K562 (cell line): ENCODE results near the gene HTRA3.

Experiments
- BHLHE40 ChIP-seq: IDR thresholded peaks from 2 replicates; pipeline ENCODE4 v1.6.1; 2011; ENCODE audit warnings: low read length, improper control_type of control experiment
- GABPB2 ChIP-seq: fragments of 250-450 bp; sonication (Bioruptor Pico); conservative IDR thresholded peaks from 2 replicates; pipeline ENCODE4 v1.5.1; 2021; ENCODE audit warnings: mild to moderate bottlenecking
- ILK ChIP-seq: fragments of 450-650 bp; IDR thresholded peaks from 2 replicates; pipeline ENCODE4 v1.6.1; 2016; ENCODE audit warnings: missing genetic modification characterization, low read depth, mild to moderate bottlenecking, missing compliant biosample characterization, moderate library complexity, borderline replicate concordance
- KDM5B ChIP-seq: fragments of 200-600 bp; sonication (generic); IDR thresholded peaks from 2 replicates; pipeline ENCODE4 v1.6.1; 2012; ENCODE audit warnings: low read depth, mild to moderate bottlenecking, moderate library complexity, low read length, control low read depth, inconsistent platforms; ENCODE audit not compliant: insufficient replicate concordance
- TAF1 ChIP-seq: IDR thresholded peaks from 2 replicates; pipeline ENCODE4 v1.6.1; 2011; ENCODE audit warnings: mild to moderate bottlenecking, low read length, moderate library complexity; ENCODE audit not compliant: insufficient read depth, control insufficient read depth, severe bottlenecking; ENCODE audit errors: extremely low read depth
- ZZZ3 ChIP-seq: fragments of 450-650 bp; IDR thresholded peaks from 2 replicates; pipeline ENCODE4 v1.6.1; 2016; ENCODE audit warnings: antibody characterized with exemption, mild to moderate bottlenecking, moderate library complexity
- TF ChIP-seq, protein P1 (sequence below), 3 experiments: IDR thresholded peaks in 2 of 3; conservative IDR thresholded peaks in 1 of 3; 2 replicates each; pipeline ENCODE4 v1.5.1; 2011 to 2012; ENCODE audit warnings: low read length in 3 of 3, mild to moderate bottlenecking in 3 of 3, control low read depth in 2 of 3, improper control_type of control experiment in 1 of 3, inconsistent platforms in 1 of 3, low read depth in 1 of 3, mixed read lengths in 1 of 3, moderate library complexity in 1 of 3; ENCODE audit not compliant: insufficient read depth in 2 of 3
- TF ChIP-seq, protein P2 (sequence below): sonication (generic); formaldehyde crosslinking; IDR thresholded peaks from 2 replicates; pipeline ENCODE4 v1.8.0; 2023; ENCODE audit warnings: mild to moderate bottlenecking, missing genetic modification reagents

DNA sequence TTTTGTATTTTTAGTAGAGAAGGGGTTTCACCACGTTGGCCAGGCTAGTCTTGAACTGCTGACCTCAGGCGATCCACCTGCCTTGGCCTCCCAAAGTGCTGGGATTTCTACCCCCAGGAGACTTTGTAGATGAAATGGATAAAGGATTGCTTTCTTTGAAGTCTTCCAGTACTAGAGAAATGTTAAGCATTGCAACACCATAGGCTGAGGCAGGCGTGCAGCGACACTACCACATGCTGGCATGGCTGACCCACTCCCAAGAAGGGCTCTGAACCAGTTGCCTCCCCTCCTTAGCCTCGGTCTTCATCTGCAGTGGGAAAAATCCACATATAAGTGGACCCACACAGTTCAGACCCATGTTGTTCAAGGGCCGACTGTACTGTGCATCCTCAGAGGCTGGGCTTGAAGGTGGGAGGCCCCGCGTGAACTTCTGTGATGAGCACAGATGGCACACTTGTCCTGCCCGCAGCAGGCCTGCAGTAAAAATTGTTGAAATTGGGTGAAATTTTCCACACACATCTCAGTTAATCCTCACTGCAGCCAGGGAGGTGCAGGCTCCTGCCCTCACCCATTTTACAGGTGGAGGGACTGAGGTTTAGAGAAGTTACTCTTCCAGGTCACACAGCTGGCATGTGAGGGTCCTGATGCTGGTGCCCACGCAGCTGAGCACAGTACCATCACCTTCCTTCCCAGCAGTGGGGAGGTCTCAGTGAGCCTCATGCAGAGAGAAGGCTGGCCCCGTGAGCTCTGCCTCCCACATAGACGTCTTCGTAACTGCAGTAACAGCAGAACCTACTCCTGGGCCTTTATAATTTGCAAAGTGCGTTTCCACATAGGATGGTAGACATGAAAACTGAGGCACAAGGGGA lies 35.5 kb downstream of the HTRA3 start:
- TF ChIP-seq ILK (tag) (no peak), KDM5B (no peak), TAF1 (no peak), BHLHE40 (no peak), GABPB2 (CRISPR knock-in tag) (no peak), ZZZ3 (no peak)
- TF ChIP-seq, protein P1, sequence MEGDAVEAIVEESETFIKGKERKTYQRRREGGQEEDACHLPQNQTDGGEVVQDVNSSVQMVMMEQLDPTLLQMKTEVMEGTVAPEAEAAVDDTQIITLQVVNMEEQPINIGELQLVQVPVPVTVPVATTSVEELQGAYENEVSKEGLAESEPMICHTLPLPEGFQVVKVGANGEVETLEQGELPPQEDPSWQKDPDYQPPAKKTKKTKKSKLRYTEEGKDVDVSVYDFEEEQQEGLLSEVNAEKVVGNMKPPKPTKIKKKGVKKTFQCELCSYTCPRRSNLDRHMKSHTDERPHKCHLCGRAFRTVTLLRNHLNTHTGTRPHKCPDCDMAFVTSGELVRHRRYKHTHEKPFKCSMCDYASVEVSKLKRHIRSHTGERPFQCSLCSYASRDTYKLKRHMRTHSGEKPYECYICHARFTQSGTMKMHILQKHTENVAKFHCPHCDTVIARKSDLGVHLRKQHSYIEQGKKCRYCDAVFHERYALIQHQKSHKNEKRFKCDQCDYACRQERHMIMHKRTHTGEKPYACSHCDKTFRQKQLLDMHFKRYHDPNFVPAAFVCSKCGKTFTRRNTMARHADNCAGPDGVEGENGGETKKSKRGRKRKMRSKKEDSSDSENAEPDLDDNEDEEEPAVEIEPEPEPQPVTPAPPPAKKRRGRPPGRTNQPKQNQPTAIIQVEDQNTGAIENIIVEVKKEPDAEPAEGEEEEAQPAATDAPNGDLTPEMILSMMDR (IDR thresholded peaks at IDR 0.05 in 2 of 3, conservative IDR thresholded peaks at IDR 0.05 in 1 of 3; ENCODE audit: insufficient read depth in 2 of 3, low read depth in 1 of 3, low read length in 3 of 3): no peak
- TF ChIP-seq, protein P2, sequence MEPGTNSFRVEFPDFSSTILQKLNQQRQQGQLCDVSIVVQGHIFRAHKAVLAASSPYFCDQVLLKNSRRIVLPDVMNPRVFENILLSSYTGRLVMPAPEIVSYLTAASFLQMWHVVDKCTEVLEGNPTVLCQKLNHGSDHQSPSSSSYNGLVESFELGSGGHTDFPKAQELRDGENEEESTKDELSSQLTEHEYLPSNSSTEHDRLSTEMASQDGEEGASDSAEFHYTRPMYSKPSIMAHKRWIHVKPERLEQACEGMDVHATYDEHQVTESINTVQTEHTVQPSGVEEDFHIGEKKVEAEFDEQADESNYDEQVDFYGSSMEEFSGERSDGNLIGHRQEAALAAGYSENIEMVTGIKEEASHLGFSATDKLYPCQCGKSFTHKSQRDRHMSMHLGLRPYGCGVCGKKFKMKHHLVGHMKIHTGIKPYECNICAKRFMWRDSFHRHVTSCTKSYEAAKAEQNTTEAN (CRISPR knock-in tag): no peak
